GM12891 (cell line): ENCODE results near the gene ETS2.

ENCODE experiments used
- POLR2A ChIP-seq: IDR thresholded peaks from 2 replicates; pipeline ENCODE4 v1.6.1; 2011; ENCODE audit warnings: low read depth, low read length, control low read depth
- POLR2AphosphoS5 ChIP-seq: IDR thresholded peaks from 2 replicates; pipeline ENCODE4 v1.6.1; 2011; ENCODE audit warnings: low read depth, low read length, control low read depth
- TAF1 ChIP-seq: IDR thresholded peaks from 2 replicates; pipeline ENCODE4 v1.6.1; 2011; ENCODE audit warnings: low read depth, low read length, control low read depth

DNA sequence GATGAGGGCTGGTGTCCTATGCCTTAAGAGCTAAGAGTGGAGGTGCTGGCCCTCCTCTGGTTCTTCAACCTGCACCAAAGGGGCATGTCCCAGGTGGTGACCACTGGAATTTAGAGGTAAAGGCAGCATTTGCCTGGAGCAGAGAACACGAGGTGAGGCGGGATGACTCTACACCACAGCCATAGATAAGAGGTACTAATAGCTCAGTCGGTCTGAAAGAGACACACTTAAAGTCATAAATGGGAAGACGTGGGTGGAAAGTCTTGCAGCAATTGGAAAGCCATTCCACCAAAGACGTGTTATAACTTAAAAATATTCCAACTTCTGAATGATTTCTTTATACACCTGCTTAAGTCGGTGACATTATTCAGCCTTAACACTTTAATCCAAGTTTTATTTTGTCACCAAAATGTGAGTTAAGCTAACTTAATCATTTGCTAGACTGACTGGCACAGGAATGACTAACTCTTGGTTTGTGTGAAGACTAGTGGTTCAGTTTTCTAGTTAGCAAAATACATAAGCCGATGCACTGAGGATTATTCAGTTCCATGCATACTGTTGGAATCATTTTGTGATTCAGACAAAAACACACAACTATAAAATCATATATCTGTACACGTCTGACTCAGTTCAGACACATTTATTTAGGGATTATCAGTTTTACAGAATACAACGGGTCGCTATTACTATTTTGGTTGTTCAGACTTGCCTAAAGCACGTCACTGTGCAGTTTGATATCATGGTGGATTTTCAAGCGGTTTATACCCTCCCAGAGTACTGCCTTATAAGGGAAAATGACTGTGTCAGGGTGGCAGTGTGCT lies 4.6 kb upstream of the ETS2 start:
- TF ChIP-seq POLR2A (no peak), POLR2AphosphoS5 (no peak), TAF1 (no peak)
